HG03575 (cell line): ENCODE measurements around the gene LILRB3.
"Not testable (repeated sequence)": the region's sequence is repeated elsewhere in the genome, so short reads cannot be mapped to it uniquely, and the experiment has no call there.

ENCODE experiments used
- ATAC-seq: cut with Tn5 transposase; IDR thresholded peaks from one replicate; pipeline ENCODE4 v1.9.1; 2021; ENCODE audit not compliant: unreplicated experiment, insufficient number of reproducible peaks, low FRiP score; ENCODE audit errors: extremely low read depth

The LILRB3 gene

GRCh38 chr19:54178581-54179261, 44.1 kb downstream of the LILRB3 start:
- no peak for ATAC-seq

DNA sequence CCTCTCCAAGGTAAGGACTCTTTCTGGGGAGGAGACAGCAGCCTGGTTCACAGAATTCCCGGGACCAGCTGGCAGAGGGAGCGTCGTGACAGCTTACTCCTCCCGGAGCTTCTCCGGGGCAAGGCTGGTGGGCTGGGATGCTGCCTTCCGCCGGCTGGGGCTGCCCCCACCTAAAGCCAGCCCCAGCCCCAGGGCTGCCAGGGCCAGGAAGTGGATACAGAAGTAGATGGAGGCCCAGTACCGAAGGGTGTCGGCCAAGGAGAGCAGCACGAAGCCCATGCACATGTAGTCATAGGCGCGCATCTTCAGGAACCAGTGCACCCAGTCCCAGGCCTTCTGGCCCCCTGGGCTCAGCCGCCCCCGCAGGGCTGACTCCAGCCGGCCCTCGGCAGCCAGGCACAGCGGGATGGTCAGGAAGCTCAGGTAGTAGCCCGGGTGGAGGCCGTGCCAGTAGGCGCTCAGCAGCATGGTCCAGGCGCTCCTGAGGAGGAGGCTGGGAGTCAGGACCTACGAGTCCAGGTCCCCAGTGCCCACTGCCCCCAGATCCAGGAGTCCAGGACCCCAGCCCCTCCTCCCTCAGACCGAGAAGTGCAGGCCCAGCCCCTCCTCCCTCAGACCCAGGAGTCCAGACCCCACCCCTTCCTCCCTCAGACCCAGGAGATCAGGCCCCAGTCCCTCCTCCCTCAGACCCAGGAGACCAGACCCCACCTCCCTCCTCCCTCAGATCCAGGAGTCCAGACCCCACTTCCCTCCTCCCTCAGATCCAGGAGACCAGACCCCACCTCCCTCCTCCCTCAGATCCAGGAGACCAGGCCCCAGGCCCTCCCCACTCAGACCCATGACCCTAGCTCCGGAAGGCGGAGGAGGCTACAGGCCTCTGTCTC, 48.6 kb downstream of the LILRB3 start:
- no peak for ATAC-seq

DNA sequence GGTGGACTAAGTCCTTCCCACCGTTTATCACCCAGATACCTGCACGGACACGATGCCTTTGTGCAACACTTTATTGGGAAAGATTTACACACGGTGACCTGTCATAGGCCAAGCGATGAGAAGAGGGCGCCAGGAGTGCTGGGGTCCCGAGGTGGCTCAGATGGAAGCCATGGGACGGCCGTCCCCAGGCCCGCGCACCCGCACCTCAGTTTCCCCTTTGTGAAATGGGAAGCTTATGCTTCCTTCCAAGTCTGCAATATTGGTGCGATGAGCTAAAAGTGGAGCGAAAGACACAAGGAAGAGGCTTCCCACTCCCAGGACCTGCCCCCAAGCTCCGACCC, 49.5 kb downstream of the LILRB3 start:
- no peak for ATAC-seq

GRCh38 chr19:54172471-54173358, 50.1 kb downstream of the LILRB3 start, which contains the start of gene TMC4:
Gene TMC4 (minus strand): TSS chr19:54173160. CDS start chr19:54173117, 43 bp downstream.
- ATAC-seq: no peak

- ATAC-seq: not testable (repeated sequence)
These were observed 50.9 kb downstream of the LILRB3 start for GRCh38 chr19:54171736-54172431.

DNA sequence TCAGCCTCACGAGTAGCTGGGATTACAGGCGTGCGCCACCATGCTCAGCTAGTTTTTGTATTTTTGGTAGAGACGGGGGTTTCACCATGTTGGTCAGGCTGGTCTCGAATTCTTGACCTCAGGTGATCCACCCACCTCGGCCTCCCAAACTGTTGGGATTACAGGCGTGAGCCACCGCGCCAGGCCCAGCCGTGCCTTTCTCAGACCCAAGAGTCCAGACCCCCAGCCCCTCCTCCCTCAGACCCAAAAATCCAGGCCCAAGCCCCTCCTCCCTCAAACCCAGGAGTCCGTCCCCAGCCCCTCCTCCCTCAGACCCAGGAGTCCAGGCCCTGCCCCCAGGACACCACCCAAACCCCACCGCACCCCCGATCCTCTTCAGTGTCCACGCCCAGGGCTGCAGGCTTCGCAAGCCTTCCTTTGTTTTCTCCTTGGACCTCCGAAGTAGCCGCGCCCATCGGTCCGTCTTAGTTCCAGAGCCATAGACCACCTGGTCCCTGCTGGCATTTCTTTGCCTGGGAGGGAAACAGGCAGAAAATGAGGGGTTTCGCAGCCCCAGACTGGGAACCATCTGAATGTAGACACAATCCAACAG, 53.6 kb downstream of the LILRB3 start:
- no peak for ATAC-seq

GRCh38 chr19:54168174-54168917, 54.5 kb downstream of the LILRB3 start:
- ATAC-seq: no peak
